HFF-Myc (cell line): ENCODE data around the gene FAM114A1.
"Not testable (repeated sequence)": the region's sequence is repeated elsewhere in the genome, so short reads cannot be mapped to it uniquely, and the experiment has no call there.

Source experiments
- DNase-seq: peaks from one replicate; pipeline ENCODE4 v3.0.0-alpha.2; 2011; ENCODE audit warnings: low read depth; ENCODE audit errors: extremely low read depth
- H3K4me3 ChIP-seq: replicated peaks from 2 replicates; pipeline ENCODE4 v1.5.1; 2011; ENCODE audit warnings: low read depth, mild to moderate bottlenecking, control low read depth, low read length
- CTCF ChIP-seq: IDR thresholded peaks from 2 replicates; pipeline ENCODE4 v1.5.1; 2012; ENCODE audit warnings: mild to moderate bottlenecking, low read depth, low read length, control low read depth; ENCODE audit errors: missing control alignments

Gene FAM114A1

GRCh38 chr4:38957261-38957815 is 89.7 kb downstream of the FAM114A1 start:
- DNase-seq = no peak
- no peak overlapping the region for H3K4me3 ChIP-seq
- TF ChIP-seq CTCF = no peak

GRCh38 chr4:38957893-38958292 is 90.3 kb downstream of the FAM114A1 start:
- no peak for DNase-seq
- H3K4me3 ChIP-seq = no peak overlapping the region
- TF ChIP-seq CTCF = no peak

- TF ChIP-seq CTCF = no peak
- H3K4me3 ChIP-seq = no peak overlapping the region
- DNase-seq = peak; percentile 47
Observed at GRCh38 chr4:38958453-38959190, 91.0 kb downstream of the FAM114A1 start.

GRCh38 chr4:38959248-38959647 is 91.6 kb downstream of the FAM114A1 start:
- not testable (repeated sequence) for H3K4me3 ChIP-seq, DNase-seq

- no peak for TF ChIP-seq CTCF
- no peak overlapping the region for H3K4me3 ChIP-seq
- no peak for DNase-seq
Observed at GRCh38 chr4:38964942-38965775, 97.6 kb downstream of the FAM114A1 start.

GRCh38 chr4:38965866-38966265 is 98.3 kb downstream of the FAM114A1 start:
- H3K4me3 ChIP-seq = no peak overlapping the region
- no peak for DNase-seq
- no peak for TF ChIP-seq CTCF
